Measurements from ENCODE around the gene AOX1. TPM values are rescaled to one million over a fixed set of nuclear protein-coding genes. Genes with fewer than 3 reads are reported as not detected.

AOX1 gene
- total and polyA plus RNA-seq, 9 of the 15 experiments (the other 6 are each of a cell fraction or from before 2014, with no cell fraction given) = 0.10 to 0.55 (median 0.20) TPM; not detected in 6

GRCh38 chr2:200713003-200713703, 127.3 kb downstream of the AOX1 start (continued):
- TF ChIP-seq E2F6 (IDR thresholded peaks at IDR 0.05; ENCODE audit: borderline replicate concordance in 1 of 2, extremely low read depth in 1 of 2, insufficient read depth in 1 of 2, insufficient read length in 1 of 2, low read depth in 1 of 2, low read length in 1 of 2, poor library complexity in 1 of 2, severe bottlenecking in 1 of 2) (peak; percentile 40 to 58), ATF3 (IDR thresholded peaks at IDR 0.05) (peak; percentile 91), ATF3 (CRISPR knock-in tag; conservative IDR thresholded peaks at IDR 0.05) (no peak), SFPQ (IDR thresholded peaks at IDR 0.05; ENCODE audit: low read depth, low read length) (no peak), TFAP4 (CRISPR knock-in tag; IDR thresholded peaks at IDR 0.05; ENCODE audit: borderline replicate concordance) (peak; percentile 85), ZNF316 (IDR thresholded peaks at IDR 0.05) (peak; percentile 63; the same call in 1 of the 2 replicates), ZNF561 (CRISPR knock-in tag; conservative IDR thresholded peaks at IDR 0.05) (no peak), THAP7 (CRISPR knock-in tag; IDR thresholded peaks at IDR 0.05) (no peak), TCF15 (CRISPR knock-in tag; IDR thresholded peaks at IDR 0.05) (no peak), HIVEP1 (CRISPR knock-in tag; IDR thresholded peaks at IDR 0.05) (no peak), POLR2AphosphoS5 (IDR thresholded peaks at IDR 0.05; ENCODE audit: control insufficient read depth, insufficient read depth, low read depth, low read length) (no peak), POLR2A (conservative IDR thresholded peaks at IDR 0.05) (peak; percentile 70), PBX2 (CRISPR knock-in tag; IDR thresholded peaks at IDR 0.05; ENCODE audit: low read depth) (no peak), PBX2 (tag; conservative IDR thresholded peaks at IDR 0.05; ENCODE audit: low read depth) (peak; percentile 60; the same call in 1 of the 2 replicates), SUPT5H (IDR thresholded peaks at IDR 0.05) (peak; percentile 56; the same call in 1 of the 2 replicates)

Data from K562 (cell line).